Fibroblast of mammary gland (primary cell): Measurements from ENCODE around the gene SLIT1.

ENCODE experiments used
- DNase-seq: peaks from one replicate; pipeline ENCODE4 v3.0.0-alpha.2; 2010; ENCODE audit warnings: low read depth
- H3K4me3 ChIP-seq: 2 replicates; pipeline ENCODE4 v1.5.1; 2011; ENCODE audit warnings: low read depth, mild to moderate bottlenecking, low read length, moderate library complexity; ENCODE audit not compliant: control insufficient read depth
- TF ChIP-seq, protein P1 (sequence below): conservative IDR thresholded peaks from 2 replicates; pipeline ENCODE4 v1.5.1; 2011; ENCODE audit warnings: low read depth, low read length, inconsistent platforms; ENCODE audit not compliant: control insufficient read depth, insufficient read depth

Gene SLIT1

DNA sequence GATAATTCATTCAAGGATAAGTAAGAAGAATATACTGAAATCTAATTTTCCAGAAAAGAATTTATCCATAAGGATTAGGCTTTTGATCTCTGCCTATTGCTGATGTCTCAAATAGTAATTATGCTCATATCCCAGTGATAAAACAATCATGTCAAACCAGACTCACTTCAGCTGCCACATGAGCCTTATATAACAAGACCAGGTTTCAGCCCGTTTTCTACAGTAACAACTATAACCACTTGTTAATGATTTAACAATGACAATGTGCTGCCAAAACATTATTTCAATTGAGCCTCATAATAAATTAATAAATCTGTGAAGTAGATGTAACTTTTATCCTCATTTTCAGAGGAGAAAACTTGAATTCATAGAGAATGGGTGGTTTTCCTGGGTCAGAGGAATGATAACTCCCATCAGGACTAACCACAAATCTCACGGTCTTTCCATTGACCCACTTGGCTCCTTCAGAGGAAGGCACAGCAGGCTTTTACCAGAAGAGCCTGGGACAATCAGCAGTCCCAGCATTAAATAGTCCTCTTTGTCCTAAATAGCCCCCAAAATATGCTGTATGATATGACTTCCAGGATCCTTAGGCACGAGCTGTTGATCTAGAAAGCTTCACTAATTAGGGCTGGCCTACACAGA is 42.5 kb upstream of the SLIT1 start:
- TF ChIP-seq, protein P1, sequence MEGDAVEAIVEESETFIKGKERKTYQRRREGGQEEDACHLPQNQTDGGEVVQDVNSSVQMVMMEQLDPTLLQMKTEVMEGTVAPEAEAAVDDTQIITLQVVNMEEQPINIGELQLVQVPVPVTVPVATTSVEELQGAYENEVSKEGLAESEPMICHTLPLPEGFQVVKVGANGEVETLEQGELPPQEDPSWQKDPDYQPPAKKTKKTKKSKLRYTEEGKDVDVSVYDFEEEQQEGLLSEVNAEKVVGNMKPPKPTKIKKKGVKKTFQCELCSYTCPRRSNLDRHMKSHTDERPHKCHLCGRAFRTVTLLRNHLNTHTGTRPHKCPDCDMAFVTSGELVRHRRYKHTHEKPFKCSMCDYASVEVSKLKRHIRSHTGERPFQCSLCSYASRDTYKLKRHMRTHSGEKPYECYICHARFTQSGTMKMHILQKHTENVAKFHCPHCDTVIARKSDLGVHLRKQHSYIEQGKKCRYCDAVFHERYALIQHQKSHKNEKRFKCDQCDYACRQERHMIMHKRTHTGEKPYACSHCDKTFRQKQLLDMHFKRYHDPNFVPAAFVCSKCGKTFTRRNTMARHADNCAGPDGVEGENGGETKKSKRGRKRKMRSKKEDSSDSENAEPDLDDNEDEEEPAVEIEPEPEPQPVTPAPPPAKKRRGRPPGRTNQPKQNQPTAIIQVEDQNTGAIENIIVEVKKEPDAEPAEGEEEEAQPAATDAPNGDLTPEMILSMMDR = no peak
- DNase-seq = no peak
- H3K4me3 ChIP-seq = no peak overlapping the region

GRCh38 chr10:97226398-97226797 is 40.6 kb upstream of the SLIT1 start:
- TF ChIP-seq, protein P1 = no peak
- DNase-seq = no peak
- H3K4me3 ChIP-seq = no peak overlapping the region

DNA sequence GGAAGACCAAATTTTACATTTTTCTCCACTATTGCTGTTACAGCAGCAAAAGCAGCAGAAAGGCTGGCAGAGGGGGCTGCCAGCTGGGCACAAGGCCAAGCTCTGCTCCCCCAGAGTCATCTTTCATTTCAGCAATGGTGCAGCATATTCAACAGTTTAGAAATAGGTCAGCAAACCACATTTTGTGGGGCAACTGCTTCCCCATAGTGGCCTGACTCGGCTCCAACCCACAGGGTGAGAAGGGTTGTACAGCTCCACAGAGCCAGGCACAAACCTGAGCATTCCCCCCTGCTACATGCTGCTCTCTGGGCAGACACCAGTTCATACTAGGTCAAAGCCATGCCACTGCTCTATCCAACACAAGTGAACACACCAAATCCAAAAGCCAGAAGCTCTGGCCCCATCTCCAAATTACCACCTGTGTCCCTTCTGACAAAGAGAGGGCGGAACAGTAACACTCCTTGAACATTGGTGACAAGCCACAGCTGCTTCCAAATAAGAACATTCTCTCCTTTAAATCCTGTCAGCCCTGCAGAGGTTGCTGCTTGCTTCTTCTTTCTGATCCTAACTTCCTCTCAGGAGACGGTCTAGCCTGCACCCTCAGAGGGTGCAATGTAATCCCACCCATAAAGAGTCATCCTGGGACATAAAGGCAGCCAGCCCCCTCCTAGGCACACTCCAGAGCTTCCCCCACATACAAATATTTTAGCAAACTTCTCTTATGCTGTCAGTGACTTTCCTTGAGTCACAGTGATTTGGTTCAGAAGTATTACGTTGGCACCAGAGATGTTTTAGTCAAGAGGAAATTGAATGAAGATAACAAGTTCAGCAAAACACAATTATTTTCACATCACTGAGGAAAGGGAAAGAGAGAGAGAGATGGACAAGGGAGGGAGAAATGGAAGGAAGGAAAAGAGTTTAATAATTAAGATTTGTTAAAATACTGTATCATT is 39.0 kb upstream of the SLIT1 start:
- TF ChIP-seq, protein P1 = no peak
- no peak overlapping the region for H3K4me3 ChIP-seq
- peak; percentile 17 for DNase-seq

DNA sequence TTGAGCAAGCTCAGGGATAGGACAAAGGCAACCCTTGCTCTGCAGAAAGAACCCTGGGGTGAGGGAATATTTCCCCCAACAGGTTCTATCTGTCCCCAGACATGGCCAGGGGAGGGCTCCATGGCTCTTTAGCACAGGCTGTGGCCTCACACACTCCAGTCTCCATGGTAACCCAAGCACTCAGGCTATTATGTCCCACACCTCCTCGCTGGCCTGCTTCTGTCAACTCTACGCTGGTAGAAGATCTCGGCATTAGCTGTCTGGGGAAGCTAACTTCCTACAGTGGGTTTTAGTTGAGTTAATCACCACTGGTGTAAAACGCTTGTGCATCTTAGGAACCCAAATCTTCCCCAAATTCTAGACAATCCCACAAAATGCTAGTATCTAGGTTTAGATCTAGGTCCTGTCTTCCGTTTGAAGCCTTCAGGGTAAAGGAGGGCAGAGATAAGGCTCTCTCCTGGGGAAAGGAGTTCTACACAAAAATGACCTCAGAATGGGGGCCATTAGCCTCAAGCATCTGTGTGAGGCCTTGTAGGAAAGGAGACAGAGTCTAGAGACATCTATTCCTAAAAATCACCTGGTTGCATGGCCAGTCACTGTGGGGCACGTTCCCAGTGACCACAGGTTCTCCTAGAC is 36.7 kb upstream of the SLIT1 start:
- TF ChIP-seq, protein P1 = no peak
- DNase-seq = no peak
- H3K4me3 ChIP-seq = no peak overlapping the region

DNA sequence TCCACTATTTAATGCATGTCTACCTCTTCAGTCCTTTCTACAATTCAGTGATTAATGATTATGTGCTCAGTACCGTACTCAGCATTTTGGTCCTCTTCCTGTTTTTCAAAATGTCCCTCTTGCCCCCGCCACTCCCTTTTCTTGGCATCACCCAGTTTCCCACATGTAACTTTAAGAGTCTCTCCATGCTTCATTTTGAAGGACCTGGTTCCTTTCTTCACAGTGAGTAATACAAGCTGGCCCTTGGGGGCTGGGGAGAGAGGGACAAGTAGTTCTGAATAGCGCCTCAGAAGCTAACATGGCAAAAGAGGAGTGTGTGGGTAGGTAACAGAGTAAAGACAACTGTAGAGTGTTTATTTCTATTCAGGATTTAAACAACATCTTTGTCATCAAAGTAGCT is 34.6 kb upstream of the SLIT1 start:
- DNase-seq = no peak
- H3K4me3 ChIP-seq = no peak overlapping the region
- TF ChIP-seq, protein P1 = no peak

DNA sequence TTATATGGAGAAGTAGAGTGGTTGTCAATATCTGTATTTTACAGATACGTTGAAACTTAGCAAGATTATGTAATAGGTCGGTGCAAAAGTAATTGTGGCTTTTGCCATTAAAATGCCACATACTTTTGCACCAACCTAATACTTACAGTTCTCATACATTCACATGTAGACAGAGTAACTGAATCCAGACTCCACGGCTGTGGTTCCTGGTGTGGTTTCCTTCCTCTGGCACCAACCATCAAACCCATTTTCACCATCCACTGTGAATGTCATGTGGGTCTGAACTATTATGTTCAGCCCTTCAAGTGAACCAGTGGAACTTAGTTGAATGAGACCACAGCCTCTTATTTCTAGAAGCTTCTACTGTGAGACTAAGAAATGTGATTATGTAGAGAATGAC is 31.5 kb upstream of the SLIT1 start:
- no peak overlapping the region for H3K4me3 ChIP-seq
- no peak for DNase-seq
- TF ChIP-seq, protein P1 = no peak
